Activated T-helper 1 cell treated with anti-CD3 and anti-CD28 coated beads, Interleukin-2, amount 50 U/mL, for 16 hours (primary cell): ENCODE measurements around the gene SLC22A15.

ENCODE experiments used
- DNase-seq, 2 donors: peaks; one replicate each; pipeline ENCODE4 v3.0.0-alpha.2; 2020; ENCODE audit warnings: low read depth in 1 of 2, low spot score in 1 of 2

Gene SLC22A15

DNA sequence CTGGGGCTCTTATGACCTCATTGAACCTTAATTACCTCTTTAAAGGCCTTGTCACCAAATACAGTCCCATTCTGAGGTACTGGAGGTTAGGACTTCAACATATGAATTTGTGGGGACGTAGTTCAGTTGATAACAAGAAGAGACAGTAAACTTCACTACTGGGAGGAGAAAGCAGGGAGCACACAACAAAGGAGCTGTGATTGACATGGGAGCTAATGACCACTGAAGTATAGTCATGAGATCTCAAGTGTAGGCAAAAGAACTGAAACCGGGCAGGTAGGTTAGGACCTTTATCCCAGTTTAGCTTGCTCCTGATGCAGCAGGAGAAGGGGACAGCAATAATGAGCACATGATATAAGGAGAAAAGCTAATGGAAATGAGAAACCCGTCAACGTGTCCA, 123.1 kb downstream of the SLC22A15 start:
- DNase-seq: no peak

DNA sequence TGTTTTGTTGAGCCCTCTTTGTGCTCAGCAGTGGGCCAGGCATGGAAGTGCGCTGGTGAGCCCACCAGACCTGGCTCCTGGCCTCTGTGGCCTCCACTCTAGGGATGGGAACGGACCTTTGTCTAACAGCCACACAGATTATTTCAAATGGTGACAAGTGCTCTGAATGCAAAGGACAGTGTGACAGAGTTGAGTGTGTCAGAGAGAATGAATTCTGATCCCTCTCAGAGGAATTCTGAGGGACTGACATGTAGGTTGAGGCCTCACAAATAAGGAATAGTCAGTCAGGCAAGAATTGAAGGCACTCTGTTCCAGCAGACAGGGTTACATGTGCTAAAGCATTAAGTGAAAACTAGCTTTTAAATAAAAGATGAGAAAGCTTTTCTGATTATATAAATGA, 123.6 kb downstream of the SLC22A15 start:
- DNase-seq: no peak

DNA sequence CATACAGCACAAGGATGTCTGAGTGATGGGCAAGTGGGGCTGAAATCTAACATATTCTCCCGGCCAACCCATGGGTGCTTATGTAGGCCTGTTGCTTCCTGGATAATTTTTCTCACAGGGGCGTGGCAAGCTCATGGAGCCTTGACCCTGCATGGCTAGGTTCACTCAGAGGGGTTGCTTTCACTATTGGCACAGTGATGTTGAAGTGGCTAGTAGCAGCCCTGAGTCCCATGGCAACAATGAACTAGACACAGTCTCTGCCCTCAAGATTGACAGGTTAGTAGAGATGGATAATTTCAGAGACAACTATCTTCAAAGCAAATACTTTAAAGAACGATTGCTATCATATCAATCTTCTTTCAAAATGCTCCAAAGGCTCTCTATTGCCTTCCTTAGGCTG, 128.4 kb downstream of the SLC22A15 start:
- no peak for DNase-seq

DNA sequence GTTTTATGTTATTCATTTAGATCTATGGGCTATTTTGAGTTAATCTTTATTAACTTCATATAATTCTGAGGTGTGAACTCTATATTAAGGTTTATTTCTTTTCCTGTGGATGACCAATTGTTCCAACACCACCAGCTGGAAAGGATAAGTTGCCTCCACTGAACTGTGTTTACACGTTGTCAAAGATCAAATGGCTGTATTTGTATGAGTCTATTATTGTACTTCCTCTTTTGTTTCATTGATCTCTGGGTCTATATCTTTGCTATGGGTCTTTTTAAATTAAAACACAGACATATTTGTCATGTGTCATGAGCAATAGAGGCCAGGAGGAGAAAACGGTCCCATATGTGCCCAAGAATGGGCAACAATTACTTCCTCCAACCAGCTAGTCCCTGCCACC, 129.7 kb downstream of the SLC22A15 start:
- no peak for DNase-seq

DNA sequence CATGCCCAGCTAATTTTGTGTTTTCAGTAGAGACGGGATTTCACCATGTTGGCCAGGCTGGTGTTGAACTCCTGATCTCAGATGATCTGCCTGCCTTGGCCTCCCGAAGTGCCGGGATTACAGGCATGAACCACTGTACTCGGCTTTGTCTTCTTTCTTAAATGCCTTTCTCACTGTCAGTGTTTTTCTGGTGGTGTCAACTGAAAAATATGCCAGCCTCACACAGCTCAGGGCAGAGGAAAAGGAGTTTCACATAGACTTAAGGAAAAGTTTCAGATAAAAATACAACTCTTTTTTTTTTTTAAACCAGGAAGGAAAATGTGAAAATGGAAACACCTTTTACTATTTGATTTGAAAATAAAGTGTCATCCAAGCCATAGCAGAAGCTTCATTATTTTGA, 130.3 kb downstream of the SLC22A15 start:
- DNase-seq: no peak

DNA sequence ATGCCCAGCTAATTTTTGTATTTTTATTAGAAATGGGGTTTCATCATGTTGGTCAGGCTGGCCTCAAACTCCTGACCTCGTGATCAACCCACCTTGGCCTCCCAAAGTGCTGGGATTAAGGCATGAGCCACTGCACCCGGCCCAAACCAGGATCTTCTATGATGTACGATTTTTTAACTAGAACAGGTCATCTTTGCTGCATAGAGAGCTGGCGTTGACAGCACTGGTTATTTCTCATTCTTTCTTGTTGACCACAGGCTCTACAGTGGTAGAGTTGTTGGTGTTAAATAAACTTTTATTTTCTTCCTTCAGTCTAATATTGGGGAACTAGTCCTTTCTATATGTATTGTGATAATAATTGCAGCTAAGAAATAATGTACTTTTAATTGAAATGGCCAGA, 131.1 kb downstream of the SLC22A15 start:
- no peak for DNase-seq

DNA sequence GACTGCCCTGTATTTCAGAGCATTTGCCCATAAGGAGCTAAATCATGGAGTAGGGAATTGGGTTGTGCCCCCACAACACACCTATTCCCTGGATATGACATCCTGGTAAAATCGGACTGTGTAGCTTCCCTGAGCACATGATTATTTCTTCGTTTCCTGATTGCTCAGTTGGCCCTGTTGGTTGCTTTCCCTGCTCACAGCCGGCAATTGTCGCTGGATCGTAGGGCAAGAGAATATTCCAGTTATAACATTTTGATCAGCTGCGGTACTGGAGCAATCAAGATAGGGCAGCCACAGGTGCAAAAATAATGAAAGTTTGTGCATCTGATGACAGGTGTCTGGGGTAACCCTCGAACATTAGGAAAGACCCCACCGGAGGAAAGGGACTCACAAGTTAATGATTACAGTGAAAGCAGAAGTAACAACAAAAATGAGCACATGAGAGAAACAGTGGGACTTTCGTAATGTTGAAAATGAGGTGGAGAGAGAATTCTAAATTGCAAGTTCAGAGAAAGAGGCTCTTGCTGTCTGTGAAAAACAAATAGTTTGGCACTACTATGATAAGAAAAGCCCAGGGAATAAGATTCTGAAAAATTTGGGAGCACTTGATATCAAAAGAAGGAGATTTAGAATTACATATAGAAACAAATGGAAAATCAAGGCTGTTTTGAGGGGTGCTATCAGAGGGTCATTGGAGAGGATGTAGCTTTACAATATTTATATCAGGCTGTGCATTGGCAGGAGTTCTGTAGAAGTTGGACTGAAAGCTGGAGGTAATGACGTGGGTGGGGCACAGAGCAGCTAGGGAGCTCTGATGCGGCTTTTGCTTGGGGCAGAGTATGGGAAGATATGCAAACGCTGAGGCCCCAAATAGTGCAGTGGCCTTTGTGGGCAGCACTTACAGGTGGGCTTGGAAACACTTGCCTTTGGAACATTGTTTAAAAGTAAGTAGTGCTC, 134.5 kb downstream of the SLC22A15 start, which contains the start of gene MAB21L3:
Gene MAB21L3, plus strand, starts transcription at position 833 of the 957 bp plus-strand sequence. CDS start 1,217 bp downstream, outside the sequence.
- no peak for DNase-seq

DNA sequence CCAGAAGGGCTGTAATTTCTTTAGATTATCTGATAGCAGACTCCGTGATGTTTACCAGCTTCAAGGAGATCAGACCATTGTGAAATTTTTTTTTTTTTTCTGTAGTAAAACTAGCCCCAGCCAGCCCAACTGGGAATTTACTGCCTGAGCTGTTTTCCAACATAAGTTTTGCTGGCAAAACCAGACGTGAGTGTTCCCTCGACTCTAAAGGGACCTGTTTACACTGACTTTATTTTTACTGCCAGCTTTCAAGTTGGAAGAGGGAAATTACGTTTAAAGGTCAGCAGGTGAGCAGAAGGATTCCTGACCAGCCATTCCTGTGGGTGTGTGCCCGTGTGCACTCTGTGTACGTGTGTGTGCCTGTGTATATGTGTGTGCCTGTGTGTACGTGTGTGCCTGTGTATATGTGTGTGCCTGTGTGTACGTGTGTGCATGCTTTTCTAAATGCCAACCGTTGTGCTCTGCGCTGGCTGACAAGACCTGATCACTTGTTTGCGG, 135.3 kb downstream of the SLC22A15 start:
- no peak for DNase-seq

DNA sequence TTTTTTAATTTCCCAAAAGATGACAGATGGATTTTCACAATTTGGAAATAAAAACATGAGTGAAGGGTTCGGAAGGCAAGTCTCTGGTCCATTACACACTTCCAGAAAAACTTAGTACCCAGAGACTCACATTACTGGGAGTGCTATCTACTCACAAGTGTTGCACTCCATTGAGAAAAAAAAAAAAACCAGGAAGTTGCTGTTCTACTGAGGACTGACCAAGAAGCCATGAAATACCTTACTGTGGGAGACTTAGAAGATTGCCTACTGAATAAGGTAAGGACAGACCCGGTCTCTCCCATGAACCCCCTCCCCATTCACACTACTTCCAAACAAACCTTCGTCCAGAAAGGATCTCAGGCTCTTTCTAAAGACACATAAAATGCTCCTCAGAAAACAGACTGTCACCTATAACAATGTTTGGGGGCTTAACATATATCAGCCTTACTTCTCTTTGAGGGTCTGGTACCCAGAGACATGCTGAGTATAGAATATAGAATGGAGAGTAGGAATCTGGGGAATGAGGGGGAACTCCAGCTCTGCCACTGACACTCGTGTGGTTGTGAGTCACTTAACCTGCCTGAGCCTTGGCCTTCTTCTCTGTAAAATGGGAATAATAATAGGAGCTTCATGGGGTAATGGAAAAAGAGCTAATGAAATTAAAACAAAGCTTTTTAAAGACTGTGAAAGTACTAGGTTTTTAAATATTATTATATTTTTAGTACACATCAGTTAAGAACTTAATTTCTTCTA, 136.3 kb downstream of the SLC22A15 start:
- no peak for DNase-seq

DNA sequence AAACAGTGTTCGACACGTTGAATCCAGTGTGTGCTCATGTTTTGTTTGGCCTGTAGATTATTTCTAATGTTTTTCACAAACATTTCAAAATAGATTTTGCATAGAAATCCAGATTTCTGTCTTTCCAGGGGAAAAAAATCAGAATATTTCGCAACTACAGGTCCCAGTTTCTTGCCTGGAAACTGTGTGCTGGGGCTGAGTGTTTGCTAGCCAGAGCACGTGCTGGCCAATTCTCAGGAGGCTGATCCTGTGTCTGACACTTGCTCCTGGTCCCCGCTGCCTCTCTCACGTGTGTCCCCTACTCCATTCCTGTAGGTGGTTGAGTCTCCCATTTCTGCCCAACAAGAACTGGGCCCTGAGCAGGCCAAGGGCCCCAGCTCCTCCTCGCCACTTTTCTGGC, 137.3 kb downstream of the SLC22A15 start:
- DNase-seq: no peak

DNA sequence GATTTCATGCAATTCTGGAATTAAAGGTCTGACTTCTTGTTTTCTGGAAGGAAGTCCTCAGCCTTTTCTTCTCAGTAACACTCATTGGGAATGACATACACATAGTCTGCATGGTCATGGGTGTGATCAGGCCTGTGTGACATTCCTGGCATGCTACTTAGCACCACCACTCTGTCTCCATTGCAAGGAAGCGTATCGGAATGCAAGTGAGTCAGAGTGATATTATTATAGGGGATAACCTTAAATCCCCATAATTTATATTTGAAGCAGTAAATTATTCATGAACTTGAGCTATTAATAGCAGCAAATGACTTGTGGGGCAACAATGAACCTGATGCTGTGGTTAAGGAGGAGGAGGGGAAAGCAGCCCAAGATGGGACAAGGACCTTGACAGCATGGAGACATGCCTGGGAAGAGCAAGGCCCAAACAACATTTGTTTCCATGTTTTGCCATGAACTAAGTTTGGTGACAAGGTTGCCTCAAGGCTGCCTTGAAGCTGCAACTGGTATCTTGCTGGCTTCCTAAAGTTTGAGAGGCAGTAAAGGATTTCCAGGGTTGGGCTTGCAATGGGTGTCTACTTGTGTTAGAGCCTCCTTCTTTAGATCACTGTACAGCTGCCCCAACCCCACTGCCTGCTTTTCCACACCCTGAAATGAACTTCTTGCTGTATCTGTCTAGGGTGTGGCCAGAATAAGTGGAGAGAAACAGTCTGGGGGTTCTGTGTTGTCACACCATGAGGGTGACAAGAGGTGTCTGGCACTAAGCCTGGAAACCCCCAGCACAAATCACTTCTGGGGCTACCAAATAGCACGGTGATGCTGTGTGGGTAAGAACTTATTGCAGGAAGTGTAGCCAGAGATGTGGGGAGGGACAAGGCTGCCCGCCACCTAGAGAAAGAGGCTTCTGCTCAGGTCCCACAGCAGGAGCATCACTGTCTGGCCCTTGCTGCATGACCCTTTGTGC, 139.4 kb downstream of the SLC22A15 start:
- no peak for DNase-seq

DNA sequence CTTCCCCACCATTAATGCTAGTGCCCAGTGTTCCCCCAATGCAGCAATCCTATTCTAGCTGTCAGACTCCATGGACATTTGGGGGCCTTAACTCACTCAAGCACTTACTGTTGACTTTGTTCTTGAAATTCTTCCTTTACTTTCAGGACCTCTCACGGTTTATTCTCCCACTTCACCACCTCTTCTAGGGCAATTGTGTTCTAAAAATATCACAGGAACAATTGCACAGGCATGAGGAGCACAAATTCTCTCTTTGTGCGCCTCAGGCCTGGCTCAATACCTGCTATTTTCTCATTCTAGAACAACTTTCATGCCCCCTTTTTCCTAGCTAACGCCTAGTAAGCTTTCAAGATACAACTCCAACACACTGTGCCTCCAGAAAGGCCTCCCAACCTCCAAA, 142.2 kb downstream of the SLC22A15 start:
- no peak for DNase-seq
